SU-DHL-6 (cell line): ENCODE data around the gene PYHIN1.

Source experiments
- CTCF ChIP-seq: fragments of 200-600 bp; sonication (generic); IDR thresholded peaks from one replicate; pipeline ENCODE4 v1.5.1; 2017; ENCODE audit warnings: antibody characterized with exemption, mild to moderate bottlenecking, low read length, moderate library complexity; ENCODE audit not compliant: insufficient read depth, poor library complexity, severe bottlenecking
- EZH2phosphoT487 ChIP-seq: fragments of 200-600 bp; sonication (generic), shearing (Covaris generic); conservative IDR thresholded peaks from 2 replicates; pipeline ENCODE4 v1.6.1; 2018; ENCODE audit warnings: mild to moderate bottlenecking, antibody characterized with exemption, low read length, moderate library complexity, mixed read lengths

GRCh38 chr1:158976219-158976618 lies 44.9 kb downstream of the PYHIN1 start:
- TF ChIP-seq CTCF = no peak
- TF ChIP-seq EZH2phosphoT487 = no peak
